Fibroblast of skin of right biceps (primary cell): ENCODE results near the gene FREM3.
"Not testable (repeated sequence)": the region's sequence is repeated elsewhere in the genome, so short reads cannot be mapped to it uniquely, and the experiment has no call there.

ENCODE experiments used
- DNase-seq: peaks from one replicate; pipeline ENCODE4 v3.0.0-alpha.2; 2013

FREM3 gene

GRCh38 chr4:143564472-143564871 lies 136.0 kb downstream of the FREM3 start:
- no peak for DNase-seq

GRCh38 chr4:143559757-143560147 lies 140.7 kb downstream of the FREM3 start:
- no peak for DNase-seq

GRCh38 chr4:143558823-143559756 lies 141.4 kb downstream of the FREM3 start:
- DNase-seq = peak; percentile 61

- DNase-seq = no peak
These were observed 142.2 kb downstream of the FREM3 start for GRCh38 chr4:143558286-143558685.

GRCh38 chr4:143555676-143556075 lies 144.8 kb downstream of the FREM3 start:
- peak; percentile 9 for DNase-seq

GRCh38 chr4:143554728-143555597 lies 145.5 kb downstream of the FREM3 start:
- DNase-seq = no peak

GRCh38 chr4:143549928-143550327 lies 150.5 kb downstream of the FREM3 start:
- DNase-seq = no peak

GRCh38 chr4:143539670-143540023 lies 160.8 kb downstream of the FREM3 start:
- DNase-seq = no peak

- DNase-seq = no peak
These were observed 161.4 kb downstream of the FREM3 start for GRCh38 chr4:143538979-143539669.

GRCh38 chr4:143531788-143532491 lies 168.5 kb downstream of the FREM3 start:
- no peak for DNase-seq

- no peak for DNase-seq
These were observed 169.1 kb downstream of the FREM3 start for GRCh38 chr4:143531380-143531779.

GRCh38 chr4:143528046-143528445 lies 172.4 kb downstream of the FREM3 start:
- not testable (repeated sequence) for DNase-seq
